ENCODE measurements around the gene SYT17.

Gene SYT17

GRCh38 chr16:19291475-19291874 is 123.4 kb downstream of the SYT17 start:
- H3K27ac Mint-ChIP-seq: peak overlapping the region; percentile 75
- H3K36me3 Mint-ChIP-seq (ENCODE audit: low read depth): no peaks in the 10 kb centered on the region
- no peak overlapping the region for H3K4me3 Mint-ChIP-seq
- TF ChIP-seq, protein P1, sequence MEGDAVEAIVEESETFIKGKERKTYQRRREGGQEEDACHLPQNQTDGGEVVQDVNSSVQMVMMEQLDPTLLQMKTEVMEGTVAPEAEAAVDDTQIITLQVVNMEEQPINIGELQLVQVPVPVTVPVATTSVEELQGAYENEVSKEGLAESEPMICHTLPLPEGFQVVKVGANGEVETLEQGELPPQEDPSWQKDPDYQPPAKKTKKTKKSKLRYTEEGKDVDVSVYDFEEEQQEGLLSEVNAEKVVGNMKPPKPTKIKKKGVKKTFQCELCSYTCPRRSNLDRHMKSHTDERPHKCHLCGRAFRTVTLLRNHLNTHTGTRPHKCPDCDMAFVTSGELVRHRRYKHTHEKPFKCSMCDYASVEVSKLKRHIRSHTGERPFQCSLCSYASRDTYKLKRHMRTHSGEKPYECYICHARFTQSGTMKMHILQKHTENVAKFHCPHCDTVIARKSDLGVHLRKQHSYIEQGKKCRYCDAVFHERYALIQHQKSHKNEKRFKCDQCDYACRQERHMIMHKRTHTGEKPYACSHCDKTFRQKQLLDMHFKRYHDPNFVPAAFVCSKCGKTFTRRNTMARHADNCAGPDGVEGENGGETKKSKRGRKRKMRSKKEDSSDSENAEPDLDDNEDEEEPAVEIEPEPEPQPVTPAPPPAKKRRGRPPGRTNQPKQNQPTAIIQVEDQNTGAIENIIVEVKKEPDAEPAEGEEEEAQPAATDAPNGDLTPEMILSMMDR (IDR thresholded peaks at IDR 0.05): no peak
- H3K4me1 Mint-ChIP-seq: peaks cover 69% of the 10 kb centered on the region
- DNase-seq: peak; percentile 18
- H3K27me3 Mint-ChIP-seq (ENCODE audit: low read depth, poor library complexity): peaks cover 13% of the 10 kb centered on the region
- H3K9me3 Mint-ChIP-seq: no peaks in the 10 kb centered on the region

DNA sequence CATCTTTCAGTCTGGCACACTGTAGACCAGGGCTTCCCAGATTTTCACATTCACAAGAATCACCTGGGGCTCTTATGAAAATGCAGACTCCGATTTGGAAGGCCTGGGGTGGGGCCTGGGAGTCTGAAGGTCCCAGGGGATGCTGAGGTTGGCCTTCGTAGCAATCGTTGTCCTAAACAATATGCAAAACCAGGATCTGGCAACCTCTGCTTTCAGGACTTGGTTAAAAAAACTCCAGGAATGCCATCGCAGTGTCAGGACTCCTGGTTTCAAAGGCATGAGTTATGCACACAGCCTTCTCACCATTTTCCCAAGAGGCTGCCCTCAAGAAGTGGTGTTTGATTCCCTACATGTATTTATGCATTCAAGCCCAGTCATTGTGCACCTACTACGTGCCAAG is 124.1 kb downstream of the SYT17 start:
- Mint-ChIP-seq H3K9me3 (no peaks in the 10 kb centered on the region), H3K27me3 (ENCODE audit: low read depth, poor library complexity) (peaks cover 17% of the 10 kb centered on the region), H3K27ac (no peak overlapping the region), H3K4me1 (peaks cover 69% of the 10 kb centered on the region), H3K4me3 (no peak overlapping the region), H3K36me3 (ENCODE audit: low read depth) (no peaks in the 10 kb centered on the region)
- TF ChIP-seq, protein P1 (IDR thresholded peaks at IDR 0.05): no peak
- DNase-seq: no peak

DNA sequence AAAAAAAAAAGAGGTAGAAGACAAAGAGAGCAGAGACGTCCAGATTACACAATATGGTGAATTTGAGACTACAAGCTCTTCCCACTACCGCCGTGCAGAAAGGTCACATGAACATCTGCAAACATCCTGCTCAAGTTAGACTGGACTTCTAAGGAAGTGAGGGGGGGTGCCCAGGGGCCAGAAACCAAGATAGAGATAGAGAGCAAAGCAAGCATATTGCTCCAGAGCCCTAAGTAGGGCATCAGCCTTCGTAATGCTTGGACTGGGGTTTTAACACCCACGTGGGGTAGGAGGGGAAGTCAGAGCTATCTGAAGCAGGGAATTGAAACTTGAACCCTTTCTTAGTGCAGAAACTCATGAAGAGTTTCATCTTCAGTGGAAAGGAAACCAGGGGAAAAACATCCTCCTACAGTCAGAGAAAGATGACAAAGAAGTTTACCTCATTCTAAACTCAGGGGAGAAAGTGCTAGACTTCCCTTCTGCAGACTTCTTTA is 126.2 kb downstream of the SYT17 start:
- H3K27ac Mint-ChIP-seq: peak overlapping the region; percentile 8
- H3K4me3 Mint-ChIP-seq: peak overlapping the region; percentile 13
- no peaks in the 10 kb centered on the region for H3K9me3 Mint-ChIP-seq
- DNase-seq: no peak
- H3K36me3 Mint-ChIP-seq (ENCODE audit: low read depth): no peaks in the 10 kb centered on the region
- TF ChIP-seq, protein P1 (IDR thresholded peaks at IDR 0.05): no peak
- peaks cover 57% of the 10 kb centered on the region for H3K4me1 Mint-ChIP-seq
- peaks cover 18% of the 10 kb centered on the region for H3K27me3 Mint-ChIP-seq (ENCODE audit: low read depth, poor library complexity)

DNA sequence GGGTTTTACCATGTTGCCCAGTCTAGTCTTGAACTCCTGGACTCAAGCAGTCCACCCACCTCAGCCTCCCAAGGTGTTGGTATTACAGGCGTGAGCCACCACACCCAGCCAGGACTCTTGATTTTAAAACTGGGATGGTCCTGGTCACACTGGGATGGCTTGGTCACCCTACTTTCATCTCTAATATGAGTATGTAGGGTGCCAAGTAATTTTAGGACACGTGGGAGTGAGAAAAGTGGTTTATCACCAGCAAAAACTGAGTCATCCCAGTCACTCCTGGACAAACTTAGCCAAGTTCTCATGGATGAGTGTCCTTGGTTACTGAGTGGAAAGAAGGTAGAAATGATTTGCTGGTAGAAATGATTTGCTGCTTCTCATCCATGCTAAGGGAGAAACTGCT is 127.4 kb downstream of the SYT17 start:
- H3K36me3 Mint-ChIP-seq (ENCODE audit: low read depth): no peaks in the 10 kb centered on the region
- TF ChIP-seq, protein P1 (IDR thresholded peaks at IDR 0.05): no peak
- H3K4me1 Mint-ChIP-seq: peaks cover 45% of the 10 kb centered on the region
- no peak for DNase-seq
- peaks cover 23% of the 10 kb centered on the region for H3K27me3 Mint-ChIP-seq (ENCODE audit: low read depth, poor library complexity)
- no peaks in the 10 kb centered on the region for H3K9me3 Mint-ChIP-seq
- no peak overlapping the region for H3K27ac Mint-ChIP-seq
- no peak overlapping the region for H3K4me3 Mint-ChIP-seq

- Mint-ChIP-seq H3K27ac (no peak overlapping the region), H3K9me3 (no peaks in the 10 kb centered on the region), H3K4me3 (no peak overlapping the region), H3K36me3 (ENCODE audit: low read depth) (no peaks in the 10 kb centered on the region), H3K27me3 (ENCODE audit: low read depth, poor library complexity) (peaks cover 18% of the 10 kb centered on the region), H3K4me1 (peaks cover 26% of the 10 kb centered on the region)
- no peak for DNase-seq
- TF ChIP-seq, protein P1 (IDR thresholded peaks at IDR 0.05): no peak
Observed at GRCh38 chr16:19297454-19297853, 129.4 kb downstream of the SYT17 start.

DNA sequence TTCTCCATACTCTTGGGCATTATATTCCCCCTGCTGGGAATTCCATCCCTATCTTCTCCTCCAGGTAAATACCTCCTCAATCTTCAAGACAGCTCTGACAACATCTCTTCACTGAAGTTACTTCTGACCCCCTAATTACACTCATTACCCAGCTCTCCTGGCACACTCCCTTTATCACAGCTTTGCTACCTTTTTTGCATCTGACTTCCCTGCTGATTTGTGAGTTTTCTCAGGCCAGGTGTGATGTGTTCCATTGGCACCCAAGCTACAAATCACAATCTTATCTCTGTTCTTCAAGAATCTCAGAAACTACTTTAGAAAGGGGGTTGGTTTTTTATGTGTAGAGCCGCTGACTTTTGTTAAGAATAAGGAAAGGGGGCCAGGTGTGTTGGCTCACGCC is 131.5 kb downstream of the SYT17 start:
- no peak overlapping the region for H3K27ac Mint-ChIP-seq

More for the DNA sequence above, 131.5 kb downstream of the SYT17 start:
- DNase-seq: no peak
- TF ChIP-seq, protein P1 (IDR thresholded peaks at IDR 0.05): no peak
- no peak overlapping the region for H3K4me3 Mint-ChIP-seq
- H3K27me3 Mint-ChIP-seq (ENCODE audit: low read depth, poor library complexity): peaks cover 18% of the 10 kb centered on the region
- no peaks in the 10 kb centered on the region for H3K36me3 Mint-ChIP-seq (ENCODE audit: low read depth)
- H3K4me1 Mint-ChIP-seq: peaks cover 7% of the 10 kb centered on the region
- H3K9me3 Mint-ChIP-seq: no peaks in the 10 kb centered on the region
